IPS-18c (cell line): Measurements from ENCODE around the gene IL12RB2.

Source experiments
- H3K4me3 ChIP-seq: 2 replicates; pipeline ENCODE4 v1.7.0; 2013; ENCODE audit warnings: low read depth, mild to moderate bottlenecking, low read length, moderate library complexity; ENCODE audit not compliant: insufficient read depth
- H3K9me3 ChIP-seq: one replicate; pipeline ENCODE4 v1.6.1; 2013; ENCODE audit warnings: mild to moderate bottlenecking, low read length, moderate library complexity; ENCODE audit not compliant: control insufficient read depth, insufficient read depth

Gene IL12RB2

GRCh38 chr1:67336157-67336556 is 28.5 kb downstream of the IL12RB2 start:
- no peaks in the 10 kb centered on the region for H3K9me3 ChIP-seq
- no peak overlapping the region for H3K4me3 ChIP-seq

GRCh38 chr1:67336783-67337182 is 29.1 kb downstream of the IL12RB2 start:
- no peaks in the 10 kb centered on the region for H3K9me3 ChIP-seq
- no peak overlapping the region for H3K4me3 ChIP-seq

- Histone ChIP-seq H3K9me3 (no peaks in the 10 kb centered on the region), H3K4me3 (no peak overlapping the region)
Observed at GRCh38 chr1:67338642-67339041, 31.0 kb downstream of the IL12RB2 start.

- H3K4me3 ChIP-seq, result no peak overlapping the region
Observed at GRCh38 chr1:67339623-67340343, 32.1 kb downstream of the IL12RB2 start.

GRCh38 chr1:67342076-67342890 is 34.6 kb downstream of the IL12RB2 start:
- Histone ChIP-seq H3K4me3 (no peak overlapping the region), H3K9me3 (no peaks in the 10 kb centered on the region)

More at GRCh38 chr1:67339623-67340343, 32.1 kb downstream of the IL12RB2 start:
- no peaks in the 10 kb centered on the region for H3K9me3 ChIP-seq

GRCh38 chr1:67345556-67345955 is 37.9 kb downstream of the IL12RB2 start:
- Histone ChIP-seq H3K9me3 (no peaks in the 10 kb centered on the region), H3K4me3 (no peak overlapping the region)

- Histone ChIP-seq H3K4me3 (no peak overlapping the region), H3K9me3 (no peaks in the 10 kb centered on the region)
Observed at GRCh38 chr1:67346982-67347381, 39.3 kb downstream of the IL12RB2 start.

GRCh38 chr1:67347688-67348472 is 40.2 kb downstream of the IL12RB2 start:
- no peaks in the 10 kb centered on the region for H3K9me3 ChIP-seq
- no peak overlapping the region for H3K4me3 ChIP-seq

GRCh38 chr1:67348586-67349252 is 41.0 kb downstream of the IL12RB2 start:
- H3K4me3 ChIP-seq, result no peak overlapping the region
- no peaks in the 10 kb centered on the region for H3K9me3 ChIP-seq

- H3K9me3 ChIP-seq, result no peaks in the 10 kb centered on the region
- no peak overlapping the region for H3K4me3 ChIP-seq
Observed at GRCh38 chr1:67350783-67351182, 43.1 kb downstream of the IL12RB2 start.

- no peaks in the 10 kb centered on the region for H3K9me3 ChIP-seq
- H3K4me3 ChIP-seq, result no peak overlapping the region
Observed at GRCh38 chr1:67352211-67352610, 44.5 kb downstream of the IL12RB2 start.

GRCh38 chr1:67355745-67356424 is 48.2 kb downstream of the IL12RB2 start:
- H3K9me3 ChIP-seq, result no peaks in the 10 kb centered on the region

GRCh38 chr1:67359592-67359991 is 51.9 kb downstream of the IL12RB2 start:
- no peak overlapping the region for H3K4me3 ChIP-seq
- no peaks in the 10 kb centered on the region for H3K9me3 ChIP-seq

More at GRCh38 chr1:67355745-67356424, 48.2 kb downstream of the IL12RB2 start:
- H3K4me3 ChIP-seq, result no peak overlapping the region

GRCh38 chr1:67361641-67362040 is 54.0 kb downstream of the IL12RB2 start:
- H3K4me3 ChIP-seq, result no peak overlapping the region
- H3K9me3 ChIP-seq, result no peaks in the 10 kb centered on the region

GRCh38 chr1:67367370-67368045 is 59.8 kb downstream of the IL12RB2 start:
- Histone ChIP-seq H3K9me3 (no peaks in the 10 kb centered on the region), H3K4me3 (no peak overlapping the region)

GRCh38 chr1:67368046-67368514 is 60.4 kb downstream of the IL12RB2 start:
- no peak overlapping the region for H3K4me3 ChIP-seq
- H3K9me3 ChIP-seq, result no peaks in the 10 kb centered on the region
